Parathyroid adenoma (tissue), 2 donors: ENCODE results near the gene RBM41.
A peak's percentile ranks its signal among the peaks of the same experiment; 100 is the strongest.
"Not testable (repeated sequence)": the region's sequence is repeated elsewhere in the genome, so short reads cannot be mapped to it uniquely, and the experiment has no call there.

Experiments used
- H2AFZ ChIP-seq: fragments of 300-600 bp; sonication (generic); one replicate; pipeline ENCODE4 v1.7.0; 2017; ENCODE audit warnings: antibody characterized with exemption, mild to moderate bottlenecking
- H3K27ac ChIP-seq: fragments of 300-600 bp; sonication (generic); one replicate; pipeline ENCODE4 v1.7.0; 2017
- H3K27me3 ChIP-seq: fragments of 300-600 bp; sonication (generic); one replicate; pipeline ENCODE4 v1.7.0; 2017; ENCODE audit warnings: low read length; ENCODE audit not compliant: control insufficient read depth, insufficient read depth
- H3K36me3 ChIP-seq: fragments of 300-600 bp; sonication (generic); one replicate; pipeline ENCODE4 v1.7.0; 2017; ENCODE audit warnings: low read length; ENCODE audit not compliant: control insufficient read depth, insufficient read depth
- H3K4me1 ChIP-seq: fragments of 300-600 bp; sonication (generic); one replicate; pipeline ENCODE4 v1.7.0; 2017; ENCODE audit warnings: control low read depth
- H3K4me2 ChIP-seq: fragments of 300-600 bp; sonication (generic); one replicate; pipeline ENCODE4 v1.7.0; 2017; ENCODE audit warnings: low read length
- H3K4me3 ChIP-seq: fragments of 300-600 bp; sonication (generic); one replicate; pipeline ENCODE4 v1.7.0; 2017; ENCODE audit warnings: low read depth, low read length
- H3K79me2 ChIP-seq: fragments of 300-600 bp; sonication (generic); one replicate; pipeline ENCODE4 v1.7.0; 2017; ENCODE audit warnings: control low read depth
- H3K9ac ChIP-seq: fragments of 300-600 bp; sonication (generic); one replicate; pipeline ENCODE4 v1.7.0; 2017; ENCODE audit warnings: mild to moderate bottlenecking
- H3K9me3 ChIP-seq: fragments of 300-600 bp; sonication (generic); one replicate; pipeline ENCODE4 v1.7.0; 2017; ENCODE audit warnings: low read length; ENCODE audit not compliant: control insufficient read depth
- TF ChIP-seq, protein P1 (sequence below): fragments of 300-600 bp; sonication (generic); IDR thresholded peaks from one replicate; pipeline ENCODE4 v1.7.0; 2017; ENCODE audit warnings: antibody characterized with exemption, mild to moderate bottlenecking
- donor health status: primary hyperparathyroidism.

The RBM41 gene

DNA sequence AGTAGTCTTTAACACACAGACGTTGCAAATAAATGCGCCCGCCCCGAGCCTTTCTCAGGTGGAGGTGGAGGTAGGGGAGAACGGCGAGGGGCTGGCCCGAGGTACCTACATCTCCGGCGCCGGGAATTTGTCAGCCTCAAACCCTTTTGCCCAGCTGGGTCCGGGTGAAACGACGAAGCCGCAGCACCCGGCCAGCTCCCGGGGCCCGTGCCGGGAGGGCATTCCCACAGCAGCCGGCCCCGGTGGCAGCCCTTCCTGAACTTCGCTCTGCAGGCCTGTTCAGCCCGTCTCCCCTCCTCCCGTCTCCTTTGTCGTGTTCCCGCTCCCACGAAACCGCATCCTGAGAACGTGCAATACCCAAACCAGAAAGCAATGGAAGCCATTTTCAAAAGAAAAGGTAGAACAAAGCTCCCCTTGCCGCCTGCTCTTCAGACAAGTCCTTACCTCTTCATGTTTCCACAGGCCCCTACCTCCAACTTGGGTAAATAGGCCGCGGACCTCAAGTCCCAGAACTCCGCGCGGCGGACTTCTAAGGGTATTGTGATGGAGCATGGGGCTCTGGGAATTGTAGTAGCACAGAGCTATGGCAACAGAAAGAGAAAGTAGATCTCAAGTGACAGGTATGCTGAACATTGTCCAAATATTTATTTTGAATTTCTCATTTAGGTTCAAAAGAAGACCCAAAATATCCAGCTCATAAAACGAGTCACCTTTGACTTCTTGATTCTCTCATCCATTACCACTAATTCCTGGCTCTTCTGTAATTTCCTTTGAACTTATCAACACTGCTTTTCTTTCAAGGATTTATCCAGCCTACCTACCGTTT is at the start of gene RBM41:
Gene RBM41, minus strand, starts transcription at position 501 of the 826 bp plus-strand sequence. Its CDS starts 49 bp downstream, at position 452.
- Histone ChIP-seq H3K4me2 (peak within 1 kb of the TSS; percentile 63), H3K9me3 (no peaks in the 10 kb centered on the region), H3K9ac (peak within 1 kb of the TSS; percentile 61), H3K27me3 (no peaks in the 10 kb centered on the region), H2AFZ (peak within 1 kb of the TSS; percentile 92), H3K27ac (peak within 1 kb of the TSS; percentile 60), H3K36me3 (no peaks in the 10 kb centered on the region), H3K4me1 (peaks cover 5% of the 10 kb centered on the region), H3K4me3 (peak within 1 kb of the TSS; percentile 70), H3K79me2 (no peaks in the 10 kb centered on the region)
- TF ChIP-seq, protein P1, sequence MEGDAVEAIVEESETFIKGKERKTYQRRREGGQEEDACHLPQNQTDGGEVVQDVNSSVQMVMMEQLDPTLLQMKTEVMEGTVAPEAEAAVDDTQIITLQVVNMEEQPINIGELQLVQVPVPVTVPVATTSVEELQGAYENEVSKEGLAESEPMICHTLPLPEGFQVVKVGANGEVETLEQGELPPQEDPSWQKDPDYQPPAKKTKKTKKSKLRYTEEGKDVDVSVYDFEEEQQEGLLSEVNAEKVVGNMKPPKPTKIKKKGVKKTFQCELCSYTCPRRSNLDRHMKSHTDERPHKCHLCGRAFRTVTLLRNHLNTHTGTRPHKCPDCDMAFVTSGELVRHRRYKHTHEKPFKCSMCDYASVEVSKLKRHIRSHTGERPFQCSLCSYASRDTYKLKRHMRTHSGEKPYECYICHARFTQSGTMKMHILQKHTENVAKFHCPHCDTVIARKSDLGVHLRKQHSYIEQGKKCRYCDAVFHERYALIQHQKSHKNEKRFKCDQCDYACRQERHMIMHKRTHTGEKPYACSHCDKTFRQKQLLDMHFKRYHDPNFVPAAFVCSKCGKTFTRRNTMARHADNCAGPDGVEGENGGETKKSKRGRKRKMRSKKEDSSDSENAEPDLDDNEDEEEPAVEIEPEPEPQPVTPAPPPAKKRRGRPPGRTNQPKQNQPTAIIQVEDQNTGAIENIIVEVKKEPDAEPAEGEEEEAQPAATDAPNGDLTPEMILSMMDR: no peak

DNA sequence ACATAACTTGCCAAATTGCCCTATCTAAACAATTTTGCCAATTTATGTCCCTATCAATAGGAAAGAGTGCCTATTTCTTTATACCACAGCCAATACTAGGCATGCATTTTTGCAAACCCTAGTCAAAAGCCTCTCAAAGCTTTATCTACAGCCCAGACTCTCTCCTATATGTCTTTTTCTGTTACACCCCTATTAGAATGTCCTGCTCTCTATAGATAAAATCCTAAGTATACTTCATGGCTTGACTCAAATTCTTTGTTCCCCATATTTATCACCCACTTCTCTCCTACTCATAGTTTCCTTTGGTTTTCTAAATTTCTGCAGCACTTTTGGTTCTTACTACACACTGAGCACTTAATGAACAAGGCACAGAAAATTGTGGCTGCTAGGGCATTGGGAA is 49.6 kb upstream of the RBM41 start:
- no peaks in the 10 kb centered on the region for H3K9me3 ChIP-seq
- no peaks in the 10 kb centered on the region for H3K36me3 ChIP-seq
- TF ChIP-seq, protein P1: no peak
- no peaks in the 10 kb centered on the region for H3K27me3 ChIP-seq
- no peak overlapping the region for H3K9ac ChIP-seq
- no peak overlapping the region for H3K27ac ChIP-seq
- H3K4me1 ChIP-seq: no peaks in the 10 kb centered on the region
- no peaks in the 10 kb centered on the region for H3K79me2 ChIP-seq
- no peak overlapping the region for H3K4me2 ChIP-seq
- no peak overlapping the region for H3K4me3 ChIP-seq
- H2AFZ ChIP-seq: no peak overlapping the region

DNA sequence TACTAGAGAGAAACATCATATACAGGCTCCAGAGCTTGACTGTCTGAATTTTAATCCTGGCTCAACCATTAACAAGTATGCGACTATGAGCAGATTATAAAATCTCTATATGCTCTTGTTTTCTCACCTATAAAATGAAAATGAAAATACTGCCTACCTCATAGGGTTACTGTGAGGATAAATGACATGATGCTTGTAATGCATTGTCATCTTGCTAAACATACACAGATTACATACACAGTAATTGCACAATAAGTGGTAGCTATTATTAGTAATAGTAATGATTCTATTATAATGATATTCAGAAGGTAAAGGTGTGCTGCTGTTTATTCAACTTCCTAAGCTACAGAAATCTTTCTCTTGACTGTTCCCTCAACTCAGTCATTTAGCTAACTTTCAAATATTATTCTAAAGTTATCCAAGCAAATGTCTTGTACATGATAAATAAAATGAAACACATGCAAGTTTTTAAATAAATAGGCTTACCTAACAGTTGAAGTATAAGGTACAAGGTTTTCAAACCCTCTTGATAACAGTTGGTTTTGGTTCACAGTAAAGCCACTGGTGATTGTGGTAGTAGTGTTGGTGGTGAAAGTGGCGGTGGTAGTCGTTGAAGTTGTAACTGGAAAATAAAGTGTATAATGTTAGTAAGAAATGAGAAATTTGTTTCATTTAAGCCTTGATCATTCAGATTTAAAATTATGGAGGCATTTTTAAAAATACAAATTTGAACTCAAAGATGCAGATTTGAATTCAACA is 48.7 kb upstream of the RBM41 start:
- no peaks in the 10 kb centered on the region for H3K4me1 ChIP-seq
- no peak overlapping the region for H2AFZ ChIP-seq
- no peaks in the 10 kb centered on the region for H3K79me2 ChIP-seq
- H3K4me2 ChIP-seq: no peak overlapping the region
- H3K36me3 ChIP-seq: no peaks in the 10 kb centered on the region
- H3K27ac ChIP-seq: no peak overlapping the region
- H3K4me3 ChIP-seq: no peak overlapping the region
- TF ChIP-seq, protein P1: no peak
- no peaks in the 10 kb centered on the region for H3K9me3 ChIP-seq
- H3K9ac ChIP-seq: no peak overlapping the region
- H3K27me3 ChIP-seq: no peaks in the 10 kb centered on the region

DNA sequence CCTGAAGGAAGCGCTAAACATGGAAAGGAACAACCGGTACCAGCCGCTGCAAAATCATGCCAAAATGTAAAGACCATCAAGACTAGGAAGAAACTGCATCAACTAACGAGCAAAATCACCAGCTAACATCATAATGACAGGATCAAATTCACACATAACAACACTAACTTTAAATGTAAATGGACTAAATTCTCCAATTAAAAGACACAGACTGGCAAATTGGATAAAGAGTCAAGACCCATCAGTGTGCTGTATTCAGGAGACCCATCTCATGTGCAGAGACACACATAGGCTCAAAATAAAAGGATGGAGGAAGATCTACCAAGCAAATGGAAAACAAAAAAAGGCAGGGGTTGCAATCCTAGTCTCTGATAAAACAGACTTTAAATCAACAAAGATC is 39.0 kb upstream of the RBM41 start:
- H3K27ac ChIP-seq, H3K9ac ChIP-seq, H3K4me2 ChIP-seq, H2AFZ ChIP-seq, H3K9me3 ChIP-seq, H3K36me3 ChIP-seq, H3K79me2 ChIP-seq, H3K4me1 ChIP-seq, H3K27me3 ChIP-seq, H3K4me3 ChIP-seq: not testable (repeated sequence)

DNA sequence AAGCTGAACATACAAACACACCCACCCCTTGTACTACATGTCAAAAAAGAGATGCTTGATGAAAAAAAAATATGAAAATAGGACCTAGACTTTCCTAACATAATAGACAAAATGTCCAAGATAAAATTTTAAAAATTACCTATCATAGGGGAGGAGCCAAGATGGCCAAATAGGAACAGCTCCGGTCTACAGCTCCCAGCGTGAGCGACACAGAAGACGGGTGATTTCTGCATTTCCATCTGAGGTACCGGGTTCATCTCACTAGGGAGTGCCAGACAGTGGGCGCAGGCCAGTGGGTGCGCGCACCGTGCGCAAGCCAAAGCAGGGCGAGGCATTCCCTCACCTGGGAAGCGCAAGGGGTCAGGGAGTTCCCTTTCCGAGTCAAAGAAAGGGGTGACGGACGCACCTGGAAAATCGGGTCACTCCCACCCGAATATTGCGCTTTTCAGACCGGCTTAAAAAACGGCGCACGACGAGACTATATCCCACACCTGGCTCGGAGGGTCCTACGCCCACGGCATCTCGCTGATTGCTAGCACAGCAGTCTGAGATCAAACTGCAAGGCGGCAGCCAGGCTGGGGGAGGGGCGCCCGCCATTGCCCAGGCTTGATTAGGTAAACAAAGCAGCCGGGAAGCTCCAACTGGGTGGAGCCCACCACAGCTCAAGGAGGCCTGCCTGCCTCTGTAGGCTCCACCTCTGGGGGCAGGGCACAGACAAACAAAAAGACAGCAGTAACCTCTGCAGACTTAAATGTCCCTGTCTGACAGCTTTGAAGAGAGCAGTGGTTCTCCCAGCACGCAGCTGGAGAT is 37.2 kb upstream of the RBM41 start:
- not testable (repeated sequence) for H3K27me3 ChIP-seq, H3K79me2 ChIP-seq, H3K36me3 ChIP-seq, H3K9me3 ChIP-seq, H3K27ac ChIP-seq, H3K4me1 ChIP-seq, H3K4me2 ChIP-seq, H3K9ac ChIP-seq
- Histone ChIP-seq H3K4me3 (peak overlapping the region; percentile 22), H2AFZ (peak overlapping the region; percentile 50)
